ENCODE results near the gene ATOSA.

Gene ATOSA

DNA sequence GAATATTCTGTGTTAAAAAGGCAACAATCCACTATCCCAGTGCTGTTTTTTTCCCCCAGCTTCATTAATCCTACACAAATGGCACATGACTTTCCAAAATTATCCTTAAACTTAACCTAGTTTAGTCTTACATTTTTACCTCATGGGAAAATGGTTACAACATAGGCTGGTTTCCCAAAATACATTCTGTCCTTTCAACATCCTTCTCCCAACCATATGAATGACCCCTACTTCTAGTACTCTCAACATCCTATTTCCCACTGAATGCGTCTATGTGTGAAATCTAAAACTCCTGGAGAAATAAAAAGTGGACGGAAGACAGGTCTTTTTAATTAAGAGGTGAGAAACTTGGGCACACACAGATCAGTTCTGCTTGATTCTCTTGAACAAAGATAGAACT is 33.3 kb downstream of the ATOSA start:
- no peak for DNase-seq

- no peak for DNase-seq
Observed at GRCh38 chr15:52642386-52643361, 36.5 kb downstream of the ATOSA start.

GRCh38 chr15:52636459-52636858 is 42.7 kb downstream of the ATOSA start:
- no peak for DNase-seq

- no peak for DNase-seq
Observed at GRCh38 chr15:52635908-52636307, 43.3 kb downstream of the ATOSA start.

Data from activated CD4-positive, alpha-beta T cell treated with anti-CD3 and anti-CD28 coated beads, Interleukin-2, amount 50 U/mL, for 4 hours (primary cell).